ENCODE results near the gene CLASP1.
"Not testable (repeated sequence)": the region's sequence is repeated elsewhere in the genome, so short reads cannot be mapped to it uniquely, and the experiment has no call there.

Gene CLASP1

GRCh38 chr2:121319941-121320340, 329.3 kb downstream of the CLASP1 start:
- TF ChIP-seq ZFP30 (CRISPR knock-in tag; IDR thresholded peaks at IDR 0.05) (no peak), RARB (CRISPR knock-in tag; IDR thresholded peaks at IDR 0.05) (no peak), OSR1 (CRISPR knock-in tag; IDR thresholded peaks at IDR 0.05) (no peak), ZNF8 (CRISPR knock-in tag; IDR thresholded peaks at IDR 0.05) (no peak), GLIS3 (CRISPR knock-in tag; IDR thresholded peaks at IDR 0.05) (no peak), SNAI2 (CRISPR knock-in tag; IDR thresholded peaks at IDR 0.05) (no peak)
- no peak for ATAC-seq

- ATAC-seq = no peak
- no peak for TF ChIP-seq ARNTL (CRISPR knock-in tag; IDR thresholded peaks at IDR 0.05; ENCODE audit: borderline replicate concordance, low read depth)
- TF ChIP-seq TSHZ2 (CRISPR knock-in tag; IDR thresholded peaks at IDR 0.05) = no peak
- TF ChIP-seq TOX (CRISPR knock-in tag; IDR thresholded peaks at IDR 0.05; ENCODE audit: borderline replicate concordance) = no peak
- TF ChIP-seq ZNF565 (CRISPR knock-in tag; conservative IDR thresholded peaks at IDR 0.05; ENCODE audit: low read depth) = no peak
- TF ChIP-seq TCF4 (CRISPR knock-in tag; IDR thresholded peaks at IDR 0.05; ENCODE audit: borderline replicate concordance) = no peak
- TF ChIP-seq ISL1 (CRISPR knock-in tag; IDR thresholded peaks at IDR 0.05) = no peak
- no peak for TF ChIP-seq RARB (CRISPR knock-in tag; IDR thresholded peaks at IDR 0.05)
- no peak for TF ChIP-seq SNAI2 (CRISPR knock-in tag; IDR thresholded peaks at IDR 0.05)
- TF ChIP-seq PPARA (CRISPR knock-in tag; IDR thresholded peaks at IDR 0.05; ENCODE audit: borderline replicate concordance) = no peak
- TF ChIP-seq ZNF70 (CRISPR knock-in tag; IDR thresholded peaks at IDR 0.05) = no peak
- TF ChIP-seq CSRNP3 (CRISPR knock-in tag; IDR thresholded peaks at IDR 0.05) = no peak
- no peak for TF ChIP-seq ESRRG (CRISPR knock-in tag; IDR thresholded peaks at IDR 0.05)
Measured at GRCh38 chr2:121316986-121317385, 332.3 kb downstream of the CLASP1 start.

- not testable (repeated sequence) for ATAC-seq
Measured at GRCh38 chr2:121313701-121314100, 335.6 kb downstream of the CLASP1 start.

- TF ChIP-seq OSR1 (CRISPR knock-in tag; IDR thresholded peaks at IDR 0.05) (no peak), PATZ1 (CRISPR knock-in tag; IDR thresholded peaks at IDR 0.05; ENCODE audit: borderline replicate concordance) (no peak), RARB (CRISPR knock-in tag; IDR thresholded peaks at IDR 0.05) (no peak), ZC3H10 (CRISPR knock-in tag; IDR thresholded peaks at IDR 0.05) (no peak), BACH2 (CRISPR knock-in tag; IDR thresholded peaks at IDR 0.05; ENCODE audit: borderline replicate concordance) (no peak), PPARA (CRISPR knock-in tag; IDR thresholded peaks at IDR 0.05; ENCODE audit: borderline replicate concordance) (no peak), ZFP30 (CRISPR knock-in tag; IDR thresholded peaks at IDR 0.05) (no peak), ZNF70 (CRISPR knock-in tag; IDR thresholded peaks at IDR 0.05) (no peak), SNAI2 (CRISPR knock-in tag; IDR thresholded peaks at IDR 0.05) (no peak), ZNF565 (CRISPR knock-in tag; conservative IDR thresholded peaks at IDR 0.05; ENCODE audit: low read depth) (no peak), ZNF8 (CRISPR knock-in tag; IDR thresholded peaks at IDR 0.05) (no peak)
- ATAC-seq = no peak
Measured at GRCh38 chr2:121309801-121310200, 339.5 kb downstream of the CLASP1 start.

- no peak for TF ChIP-seq ZNF8 (CRISPR knock-in tag; IDR thresholded peaks at IDR 0.05)
- no peak for TF ChIP-seq TCF4 (CRISPR knock-in tag; IDR thresholded peaks at IDR 0.05; ENCODE audit: borderline replicate concordance)
- TF ChIP-seq CSDC2 (CRISPR knock-in tag; IDR thresholded peaks at IDR 0.05) = no peak
- no peak for TF ChIP-seq GLIS3 (CRISPR knock-in tag; IDR thresholded peaks at IDR 0.05)
- no peak for TF ChIP-seq ZNF565 (CRISPR knock-in tag; conservative IDR thresholded peaks at IDR 0.05; ENCODE audit: low read depth)
Measured at GRCh38 chr2:121309323-121309722, 339.9 kb downstream of the CLASP1 start.

More at GRCh38 chr2:121309323-121309722, 339.9 kb downstream of the CLASP1 start:
- no peak for ATAC-seq

All from SK-N-SH treated with all-trans-retinoic acid at 6 μM for 48 hours (cell line).